CD4-positive, alpha-beta T cell treated with Interferon gamma for 1 hour (primary cell): Measurements from ENCODE around the gene PPAN.

Source experiments
- DNase-seq: peaks from one replicate; pipeline ENCODE4 v3.0.0-alpha.2; 2020

PPAN gene

DNA sequence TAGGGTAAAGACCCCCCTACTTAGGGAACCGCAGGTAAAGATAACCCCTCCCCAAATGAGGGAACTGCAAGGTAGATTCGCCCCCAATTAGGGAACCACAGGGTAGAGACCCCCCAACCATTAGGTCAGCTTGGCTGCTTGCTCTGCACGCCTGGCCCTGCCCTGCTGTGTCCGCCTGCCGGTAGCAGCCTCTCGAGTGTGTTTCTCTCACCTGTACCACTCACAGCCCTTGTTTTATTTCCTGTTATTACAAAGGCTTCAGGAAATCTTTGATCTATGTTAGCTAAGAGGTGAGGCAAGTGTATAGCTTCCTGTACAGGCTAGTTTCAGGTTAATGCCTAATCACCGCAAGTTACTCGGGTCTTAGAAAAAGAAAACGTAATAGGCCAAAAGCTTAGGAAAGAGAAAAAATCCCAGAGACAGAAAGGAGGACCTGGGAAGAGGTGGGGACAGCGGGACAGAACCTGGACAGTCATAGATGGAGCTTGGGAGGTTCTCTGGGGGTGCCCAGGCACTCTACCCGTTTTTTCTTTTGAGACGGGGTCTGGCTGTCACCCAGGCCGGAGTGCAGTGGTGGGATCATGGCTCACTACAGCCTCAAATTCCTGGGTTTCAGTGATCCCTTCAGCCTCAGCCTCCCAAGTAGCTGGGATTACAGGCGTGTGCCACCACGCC is 36.7 kb downstream of the PPAN start:
- DNase-seq: peak; percentile 57

- no peak for DNase-seq
These were observed 37.5 kb downstream of the PPAN start for GRCh38 chr19:10143681-10144080.

DNA sequence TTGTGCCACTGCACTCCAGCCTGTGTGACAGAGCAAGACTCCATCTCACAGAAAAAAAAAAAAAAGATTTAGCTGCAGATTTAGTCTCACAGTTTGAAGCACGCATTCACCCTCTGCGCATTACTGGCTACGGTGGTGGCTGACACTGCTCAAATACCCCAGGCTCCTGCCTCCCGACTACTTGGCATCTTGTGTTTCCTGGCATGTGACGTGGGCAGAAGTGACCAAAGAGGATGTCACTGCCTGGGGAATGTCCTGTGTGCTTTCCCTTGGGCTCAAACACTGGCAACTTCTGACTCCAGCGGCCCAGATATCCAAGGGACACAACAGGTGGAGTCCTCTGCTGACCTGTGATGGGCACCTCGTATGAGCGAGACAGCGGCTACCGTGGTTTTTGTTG is 38.2 kb downstream of the PPAN start:
- no peak for DNase-seq

DNA sequence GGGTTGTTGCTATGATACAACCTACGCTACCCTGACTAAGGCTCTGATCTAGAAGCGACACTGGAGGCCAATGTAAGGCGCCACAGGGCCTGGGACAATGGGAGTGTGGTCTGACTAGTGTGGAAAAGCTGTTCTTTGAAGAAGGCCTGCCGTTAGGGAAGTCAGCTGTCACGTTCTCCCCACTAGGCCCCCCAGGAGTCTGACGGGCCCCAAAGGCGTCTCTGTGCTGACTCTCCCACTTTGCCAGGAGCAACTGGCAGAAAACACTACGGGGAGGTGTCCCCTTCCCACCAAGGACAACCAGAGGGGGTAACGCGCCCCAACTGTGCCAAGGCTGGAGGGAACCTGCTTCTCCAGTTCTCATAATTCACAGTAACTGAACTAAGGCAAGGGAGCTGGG is 38.9 kb downstream of the PPAN start:
- DNase-seq: no peak

GRCh38 chr19:10146142-10146541 is 40.0 kb downstream of the PPAN start:
- DNase-seq: no peak

DNA sequence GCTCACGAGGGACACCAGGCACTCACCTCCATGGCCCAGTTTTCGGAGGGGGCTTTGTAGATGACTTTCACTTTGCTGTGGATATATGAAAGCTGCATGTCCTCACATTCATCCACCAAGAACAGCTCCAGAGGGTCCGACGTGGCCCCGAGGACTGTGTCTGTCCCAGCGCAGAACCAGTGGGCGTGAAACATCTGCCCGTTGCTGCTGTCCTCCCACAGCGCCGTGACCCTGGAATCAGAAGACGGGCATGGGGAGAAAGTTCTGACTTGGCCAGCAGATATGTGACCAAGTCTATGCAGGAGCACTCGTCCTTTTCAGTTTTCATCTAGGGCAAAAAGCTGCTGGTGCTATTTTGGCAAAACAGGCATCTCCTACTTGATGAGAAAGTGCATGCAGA is 43.3 kb downstream of the PPAN start:
- no peak for DNase-seq

- no peak for DNase-seq
These were observed 45.4 kb downstream of the PPAN start for GRCh38 chr19:10151521-10151920.

DNA sequence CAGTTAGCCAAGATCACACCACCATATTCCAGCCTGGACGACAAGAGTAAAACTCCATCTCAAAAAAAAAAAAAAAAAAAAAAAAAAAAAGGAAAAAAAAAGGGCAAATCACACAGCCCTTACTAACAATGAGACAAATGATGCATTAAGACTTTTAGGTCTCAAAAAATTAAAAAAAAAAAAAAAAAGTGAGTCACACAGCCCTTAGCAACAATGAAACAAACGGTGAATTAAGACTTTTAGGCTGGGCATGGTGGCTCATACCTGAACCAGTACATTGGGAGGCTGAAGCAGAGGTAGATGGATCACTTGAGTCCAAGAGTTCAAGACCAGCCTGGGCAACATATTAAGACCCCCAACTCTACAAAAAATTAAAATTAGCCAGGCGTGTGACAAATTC is 45.9 kb downstream of the PPAN start:
- no peak for DNase-seq

DNA sequence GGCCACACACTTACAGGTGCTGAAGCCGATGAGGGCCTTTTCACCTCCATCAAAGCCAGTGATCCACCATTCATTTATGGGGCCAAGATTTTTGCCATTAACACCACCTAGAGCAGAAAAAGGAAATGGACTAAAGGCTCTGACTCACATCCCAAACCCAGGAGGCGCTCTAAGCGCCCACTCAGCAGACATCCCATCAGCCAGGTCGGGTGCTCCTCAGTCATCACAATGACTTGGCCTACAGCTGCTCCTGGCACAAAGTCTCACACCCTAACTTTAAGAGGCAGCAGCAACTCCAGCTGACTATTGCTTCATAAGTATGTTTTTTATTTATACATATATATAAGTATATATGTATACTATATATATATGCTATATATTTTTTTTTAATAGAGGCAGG is 49.7 kb downstream of the PPAN start:
- no peak for DNase-seq

- DNase-seq: no peak
These were observed 51.9 kb downstream of the PPAN start for GRCh38 chr19:10158071-10158470.

DNA sequence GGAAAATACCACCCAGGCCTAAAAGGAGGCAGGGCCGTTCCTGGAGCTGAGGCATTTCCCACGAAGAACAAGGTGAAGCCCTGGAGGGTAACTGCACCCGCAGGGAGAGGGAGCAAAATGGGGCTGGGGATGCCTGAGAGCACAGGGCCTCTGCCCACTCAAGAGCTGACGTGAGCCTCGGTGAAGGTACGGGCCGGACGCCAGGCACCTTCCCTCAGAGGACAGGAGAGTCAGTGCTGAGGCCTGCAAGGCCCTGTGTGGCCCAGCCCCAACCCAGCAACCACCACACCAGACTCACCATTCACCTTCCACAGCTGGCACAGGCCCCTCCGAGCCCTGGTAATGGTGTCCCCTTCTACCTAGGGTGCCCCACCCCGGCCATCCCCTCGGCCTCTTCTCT is 52.3 kb downstream of the PPAN start:
- no peak for DNase-seq

DNA sequence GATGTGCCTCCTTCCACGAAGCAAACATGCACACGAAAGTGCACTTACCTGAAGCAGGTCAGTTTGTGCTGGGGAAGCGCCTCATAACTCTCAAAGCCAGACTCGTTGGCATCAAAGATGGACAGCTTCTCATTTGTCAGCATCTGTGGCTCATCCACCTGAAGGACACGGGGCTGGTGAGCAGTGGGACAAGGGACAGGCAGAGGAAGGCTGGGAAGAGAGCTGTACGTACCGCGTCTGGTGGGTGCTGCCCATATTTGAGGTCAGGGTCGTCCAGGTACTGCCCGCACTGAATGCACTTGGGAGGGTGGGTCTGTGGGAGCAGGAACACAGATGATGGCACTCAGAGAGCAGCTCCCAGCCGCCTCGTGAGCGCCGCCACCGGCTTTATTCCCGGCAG is 53.4 kb downstream of the PPAN start:
- no peak for DNase-seq
